GM23338 (cell line): ENCODE data around the gene MAST2. TPM values are rescaled to one million over a fixed set of nuclear protein-coding genes. Genes with fewer than 3 reads are reported as not detected.

ENCODE experiments used
- ATAC-seq: fragments of 200-7000 bp; cut with Tn5 transposase; 3 replicates; pipeline ENCODE4 v1.9.1; 2020
- DNase-seq: peaks from one replicate; pipeline ENCODE4 v3.0.0-alpha.2; 2015; ENCODE audit warnings: low spot score
- H2AFZ ChIP-seq: fragments of 200-600 bp; sonication (generic); 2 replicates; pipeline ENCODE4 v1.8.0; 2016; ENCODE audit warnings: antibody characterized with exemption, mild to moderate bottlenecking, moderate library complexity
- H3F3A ChIP-seq: fragments of 200-600 bp; sonication (generic); replicated peaks from 2 replicates; pipeline ENCODE4 v1.8.0; 2017; ENCODE audit warnings: antibody characterized with exemption, mixed run types, low read depth
- H3K27ac ChIP-seq: fragments of 200-600 bp; sonication (generic); 2 replicates; pipeline ENCODE4 v1.6.1; 2016; ENCODE audit warnings: low read depth
- H3K27me3 ChIP-seq: fragments of 200-600 bp; sonication (generic); 2 replicates; pipeline ENCODE4 v1.8.0; 2016; ENCODE audit warnings: mild to moderate bottlenecking, mixed run types, moderate library complexity; ENCODE audit not compliant: insufficient read depth
- H3K36me3 ChIP-seq: fragments of 200-600 bp; sonication (generic); 2 replicates; pipeline ENCODE4 v1.8.0; 2016; ENCODE audit warnings: mild to moderate bottlenecking; ENCODE audit not compliant: insufficient read depth
- H3K4me1 ChIP-seq: fragments of 200-600 bp; sonication (generic); 2 replicates; pipeline ENCODE4 v1.8.0; 2016; ENCODE audit warnings: mild to moderate bottlenecking, moderate library complexity; ENCODE audit not compliant: insufficient read depth
- H3K4me2 ChIP-seq: fragments of 200-600 bp; sonication (generic); 2 replicates; pipeline ENCODE4 v1.7.1; 2017; ENCODE audit warnings: mixed run types
- H3K4me3 ChIP-seq: fragments of 200-600 bp; sonication (generic); 2 replicates; pipeline ENCODE4 v1.6.1; 2016; ENCODE audit warnings: mixed run types
- H3K79me2 ChIP-seq: fragments of 200-600 bp; sonication (generic); replicated peaks from 2 replicates; pipeline ENCODE4 v1.8.0; 2017; ENCODE audit warnings: mild to moderate bottlenecking; ENCODE audit not compliant: insufficient read depth
- H3K9me2 ChIP-seq: fragments of 200-600 bp; sonication (generic); 2 replicates; pipeline ENCODE4 v1.8.0; 2017; ENCODE audit not compliant: insufficient read depth
- H4K20me1 ChIP-seq: fragments of 200-600 bp; sonication (generic); replicated peaks from 2 replicates; pipeline ENCODE4 v1.8.0; 2017; ENCODE audit warnings: mild to moderate bottlenecking; ENCODE audit not compliant: insufficient read depth
- H3K27ac Mint-ChIP-seq: 2 replicates; pipeline ENCODE4 v1.8.0; 2020; ENCODE audit warnings: inconsistent platforms, mild to moderate bottlenecking, moderate library complexity, mixed read lengths
- H3K27me3 Mint-ChIP-seq: 3 replicates; pipeline ENCODE4 v1.8.0; 2022; ENCODE audit warnings: low read depth, mild to moderate bottlenecking, moderate library complexity, mixed read lengths, inconsistent platforms; ENCODE audit not compliant: insufficient read depth, poor library complexity
- H3K36me3 Mint-ChIP-seq: 3 replicates; pipeline ENCODE4 v1.8.0; 2021; ENCODE audit warnings: low read depth, mild to moderate bottlenecking, inconsistent platforms, moderate library complexity, mixed read lengths
- H3K4me1 Mint-ChIP-seq: 3 replicates; pipeline ENCODE4 v1.8.0; 2020; ENCODE audit warnings: mild to moderate bottlenecking, inconsistent platforms, mixed read lengths
- H3K4me3 Mint-ChIP-seq: 3 replicates; pipeline ENCODE4 v1.8.0; 2021; ENCODE audit warnings: moderate library complexity, mild to moderate bottlenecking, inconsistent platforms, mixed read lengths
- H3K9me3 Mint-ChIP-seq: 3 replicates; pipeline ENCODE4 v1.8.0; 2020; ENCODE audit warnings: moderate library complexity, mild to moderate bottlenecking, inconsistent platforms, mixed read lengths
- CREB1 ChIP-seq: fragments of 250-450 bp; sonication (Bioruptor Pico); IDR thresholded peaks from 2 replicates; pipeline ENCODE4 v1.5.0; 2020; ENCODE audit warnings: low read depth, mild to moderate bottlenecking, moderate library complexity
- EZH2 ChIP-seq: fragments of 200-600 bp; sonication (generic); IDR thresholded peaks from one replicate; pipeline ENCODE4 v1.8.0; 2017; ENCODE audit warnings: antibody characterized with exemption, mild to moderate bottlenecking, low read depth; ENCODE audit not compliant: unreplicated experiment
- EZH2phosphoT487 ChIP-seq: fragments of 200-600 bp; sonication (generic); IDR thresholded peaks from one replicate; pipeline ENCODE4 v1.8.1; 2018; ENCODE audit warnings: antibody characterized with exemption; ENCODE audit not compliant: unreplicated experiment
- JUNB ChIP-seq: IDR thresholded peaks from one replicate; pipeline ENCODE4 v1.6.1; 2016; ENCODE audit warnings: antibody characterized with exemption; ENCODE audit not compliant: unreplicated experiment
- ZNF114 ChIP-seq: fragments of 250-450 bp; sonication (Bioruptor Pico); IDR thresholded peaks from 2 replicates; pipeline ENCODE4 v1.5.0; 2020; ENCODE audit warnings: mild to moderate bottlenecking, moderate library complexity
- polyA plus RNA-seq: library from polyadenylated mRNA; unstranded; fragments of >200 nt; fragmentation: Nextera tagmentation; extraction: Ambion mirVana; gene quantifications from 2 replicates; pipeline ENCODE4 v1.2.1, GENCODE V29; 2016
- total RNA-seq: library from RNA; depleted of rRNA; stranded (reverse); fragments of >200 nt; shearing (Covaris generic); gene quantifications from 2 replicates; pipeline ENCODE4 v1.2.3, GENCODE V29; 2014
- TF ChIP-seq, protein P1 (sequence below): IDR thresholded peaks from one replicate; pipeline ENCODE4 v1.6.1; 2018; ENCODE audit warnings: antibody characterized with exemption; ENCODE audit not compliant: unreplicated experiment
- TF ChIP-seq, protein P2 (sequence below): IDR thresholded peaks from 2 replicates; pipeline ENCODE4 v1.6.1; 2016; ENCODE audit warnings: antibody characterized with exemption

Gene MAST2
- total and polyA plus RNA-seq, 2 experiments from 2014 or later = 11.5 to 57.7 TPM

DNA sequence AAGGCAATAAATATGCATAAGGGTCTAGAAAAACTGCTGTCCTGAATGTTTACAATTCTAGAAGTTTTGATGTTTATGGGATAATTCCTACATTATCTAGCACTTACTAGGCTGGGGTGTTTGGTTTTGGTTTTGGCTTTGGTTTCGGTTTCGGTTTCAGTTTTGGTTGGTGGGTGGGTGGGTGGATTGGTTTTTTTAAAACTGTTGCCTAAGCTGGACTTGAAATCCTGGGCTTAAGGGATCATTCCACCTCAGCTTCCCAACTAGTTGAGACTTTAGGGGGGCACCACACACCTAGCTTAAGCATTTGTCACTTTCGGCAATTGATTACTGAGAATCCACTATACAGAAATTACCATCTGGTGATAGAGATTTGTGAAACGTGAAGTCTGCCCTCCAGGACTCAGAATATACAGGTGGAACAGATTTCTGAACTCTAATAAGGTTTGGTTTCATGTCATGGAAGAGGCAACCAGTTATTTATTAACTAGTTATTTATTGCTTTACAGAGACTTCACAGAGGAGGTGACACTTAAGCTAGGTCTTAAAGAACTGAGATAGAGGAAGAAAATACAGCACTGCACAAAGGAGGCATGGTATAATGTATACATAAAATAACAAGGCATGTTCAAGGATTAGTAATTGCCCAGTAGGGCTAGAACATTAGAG lies 259.4 kb downstream of the MAST2 start:
- Histone ChIP-seq H3K27me3 (no peaks in the 10 kb centered on the region), H3K4me1 (no peaks in the 10 kb centered on the region), H2AFZ (no peak overlapping the region), H3K27ac (0 out of 2 replicates have a peak overlapping the region, but pooled peaks have one; percentile 41), H3K9me2 (no peaks in the 10 kb centered on the region), H3K4me3 (no peak overlapping the region), H4K20me1 (no peaks in the 10 kb centered on the region; the same call in 1 of the 2 replicates), H3K79me2 (no peaks in the 10 kb centered on the region), H3K36me3 (no peaks in the 10 kb centered on the region; the same call in 1 of the 2 replicates), H3K4me2 (no peak overlapping the region), H3F3A (no peaks in the 10 kb centered on the region)
- H3K27me3 Mint-ChIP-seq = no peaks in the 10 kb centered on the region
- H3K27ac Mint-ChIP-seq = peak overlapping the region; percentile 0; the same call in 1 of the 2 replicates
- H3K36me3 Mint-ChIP-seq = peaks cover 32% of the 10 kb centered on the region
- H3K9me3 Mint-ChIP-seq = peaks cover 3% of the 10 kb centered on the region; the same call in 2 of the 3 replicates
- H3K4me1 Mint-ChIP-seq = peaks cover 4% of the 10 kb centered on the region; the same call in 2 of the 3 replicates
- no peak overlapping the region for H3K4me3 Mint-ChIP-seq
- TF ChIP-seq EZH2 (no peak), CREB1 (CRISPR knock-in tag) (no peak)
- DNase-seq = no peak
- no peak for ATAC-seq

DNA sequence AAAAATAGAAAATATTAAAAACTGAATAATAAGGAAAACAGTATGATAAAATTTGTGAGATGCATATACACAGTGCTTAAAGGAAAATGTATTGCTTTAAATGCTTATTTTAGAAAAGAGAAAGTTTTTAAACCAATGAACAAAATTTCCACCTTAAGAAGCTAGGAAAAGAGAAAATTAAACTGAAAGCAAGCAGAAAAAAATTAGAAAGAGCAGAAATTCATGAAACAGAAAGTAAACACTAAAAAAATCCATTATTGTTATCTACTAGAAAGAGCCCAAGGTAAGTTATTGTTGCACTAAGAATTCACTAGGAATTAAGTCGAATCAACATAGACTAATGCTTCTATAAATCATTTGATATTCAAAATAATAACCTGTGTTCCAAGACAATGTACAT lies 261.3 kb downstream of the MAST2 start:
- no peak overlapping the region for H3K4me2 ChIP-seq
- H3K36me3 Mint-ChIP-seq = peaks cover 15% of the 10 kb centered on the region; the same call in 2 of the 3 replicates
- H3K79me2 ChIP-seq = no peaks in the 10 kb centered on the region
- H3K9me3 Mint-ChIP-seq = no peaks in the 10 kb centered on the region; the same call in 2 of the 3 replicates
- H3K27ac ChIP-seq = no peak overlapping the region
- no peaks in the 10 kb centered on the region for H3K4me1 ChIP-seq
- DNase-seq (no peak), ATAC-seq (no peak)
- no peak overlapping the region for H3K4me3 Mint-ChIP-seq
- no peaks in the 10 kb centered on the region for H3F3A ChIP-seq
- no peaks in the 10 kb centered on the region for H3K36me3 ChIP-seq
- peaks cover 4% of the 10 kb centered on the region; the same call in 2 of the 3 replicates for H3K4me1 Mint-ChIP-seq
- H3K27ac Mint-ChIP-seq = no peak overlapping the region
- no peaks in the 10 kb centered on the region; the same call in 1 of the 2 replicates for H4K20me1 ChIP-seq
- H3K9me2 ChIP-seq = no peaks in the 10 kb centered on the region
- H3K27me3 Mint-ChIP-seq = no peaks in the 10 kb centered on the region
- no peak overlapping the region for H3K4me3 ChIP-seq
- no peak for TF ChIP-seq ZNF114 (CRISPR knock-in tag)
- no peaks in the 10 kb centered on the region for H3K27me3 ChIP-seq
- no peak overlapping the region for H2AFZ ChIP-seq

DNA sequence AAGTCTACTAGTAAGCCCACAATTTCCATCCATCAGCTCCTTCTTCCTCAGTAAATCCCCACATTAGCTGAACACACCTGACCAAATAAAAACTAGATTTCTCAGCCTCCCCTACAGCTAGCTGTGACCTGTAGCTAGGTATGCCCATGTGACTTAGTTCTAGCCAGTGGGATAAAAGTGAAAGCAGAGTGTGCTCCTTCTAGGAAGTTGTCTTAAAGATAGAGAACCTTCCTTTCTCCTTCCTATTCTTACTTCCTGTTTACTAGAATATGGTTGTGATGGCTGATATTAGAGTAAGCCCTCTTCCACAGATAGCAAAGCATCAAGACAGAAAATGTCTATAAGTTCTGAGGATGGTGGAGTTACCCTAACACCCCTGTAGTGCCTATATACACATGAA lies 262.0 kb downstream of the MAST2 start:
- peaks cover 12% of the 10 kb centered on the region; the same call in 2 of the 3 replicates for H3K36me3 Mint-ChIP-seq
- H3K9me3 Mint-ChIP-seq = no peaks in the 10 kb centered on the region; the same call in 2 of the 3 replicates
- H3K27me3 ChIP-seq = no peaks in the 10 kb centered on the region
- H3K4me2 ChIP-seq = no peak overlapping the region
- H3K27me3 Mint-ChIP-seq = no peaks in the 10 kb centered on the region
- H3F3A ChIP-seq = no peaks in the 10 kb centered on the region
- no peak overlapping the region for H3K4me3 ChIP-seq
- no peaks in the 10 kb centered on the region for H3K9me2 ChIP-seq
- H3K36me3 ChIP-seq = no peaks in the 10 kb centered on the region
- H3K27ac Mint-ChIP-seq = no peak overlapping the region; the same call in 1 of the 2 replicates
- no peak overlapping the region for H2AFZ ChIP-seq
- TF ChIP-seq, protein P1, sequence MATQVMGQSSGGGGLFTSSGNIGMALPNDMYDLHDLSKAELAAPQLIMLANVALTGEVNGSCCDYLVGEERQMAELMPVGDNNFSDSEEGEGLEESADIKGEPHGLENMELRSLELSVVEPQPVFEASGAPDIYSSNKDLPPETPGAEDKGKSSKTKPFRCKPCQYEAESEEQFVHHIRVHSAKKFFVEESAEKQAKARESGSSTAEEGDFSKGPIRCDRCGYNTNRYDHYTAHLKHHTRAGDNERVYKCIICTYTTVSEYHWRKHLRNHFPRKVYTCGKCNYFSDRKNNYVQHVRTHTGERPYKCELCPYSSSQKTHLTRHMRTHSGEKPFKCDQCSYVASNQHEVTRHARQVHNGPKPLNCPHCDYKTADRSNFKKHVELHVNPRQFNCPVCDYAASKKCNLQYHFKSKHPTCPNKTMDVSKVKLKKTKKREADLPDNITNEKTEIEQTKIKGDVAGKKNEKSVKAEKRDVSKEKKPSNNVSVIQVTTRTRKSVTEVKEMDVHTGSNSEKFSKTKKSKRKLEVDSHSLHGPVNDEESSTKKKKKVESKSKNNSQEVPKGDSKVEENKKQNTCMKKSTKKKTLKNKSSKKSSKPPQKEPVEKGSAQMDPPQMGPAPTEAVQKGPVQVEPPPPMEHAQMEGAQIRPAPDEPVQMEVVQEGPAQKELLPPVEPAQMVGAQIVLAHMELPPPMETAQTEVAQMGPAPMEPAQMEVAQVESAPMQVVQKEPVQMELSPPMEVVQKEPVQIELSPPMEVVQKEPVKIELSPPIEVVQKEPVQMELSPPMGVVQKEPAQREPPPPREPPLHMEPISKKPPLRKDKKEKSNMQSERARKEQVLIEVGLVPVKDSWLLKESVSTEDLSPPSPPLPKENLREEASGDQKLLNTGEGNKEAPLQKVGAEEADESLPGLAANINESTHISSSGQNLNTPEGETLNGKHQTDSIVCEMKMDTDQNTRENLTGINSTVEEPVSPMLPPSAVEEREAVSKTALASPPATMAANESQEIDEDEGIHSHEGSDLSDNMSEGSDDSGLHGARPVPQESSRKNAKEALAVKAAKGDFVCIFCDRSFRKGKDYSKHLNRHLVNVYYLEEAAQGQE = no peak
- no peak for TF ChIP-seq JUNB
- TF ChIP-seq, protein P2, sequence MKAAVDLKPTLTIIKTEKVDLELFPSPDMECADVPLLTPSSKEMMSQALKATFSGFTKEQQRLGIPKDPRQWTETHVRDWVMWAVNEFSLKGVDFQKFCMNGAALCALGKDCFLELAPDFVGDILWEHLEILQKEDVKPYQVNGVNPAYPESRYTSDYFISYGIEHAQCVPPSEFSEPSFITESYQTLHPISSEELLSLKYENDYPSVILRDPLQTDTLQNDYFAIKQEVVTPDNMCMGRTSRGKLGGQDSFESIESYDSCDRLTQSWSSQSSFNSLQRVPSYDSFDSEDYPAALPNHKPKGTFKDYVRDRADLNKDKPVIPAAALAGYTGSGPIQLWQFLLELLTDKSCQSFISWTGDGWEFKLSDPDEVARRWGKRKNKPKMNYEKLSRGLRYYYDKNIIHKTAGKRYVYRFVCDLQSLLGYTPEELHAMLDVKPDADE = no peak
- TF ChIP-seq EZH2phosphoT487 = no peak
- H3K27ac ChIP-seq = no peak overlapping the region
- no peaks in the 10 kb centered on the region for H3K4me1 ChIP-seq
- peak; percentile 17 for DNase-seq
- ATAC-seq = peak; percentile 32; the same call in 1 of the 3 replicates
- no peaks in the 10 kb centered on the region; the same call in 1 of the 2 replicates for H4K20me1 ChIP-seq
- peaks cover 4% of the 10 kb centered on the region; the same call in 2 of the 3 replicates for H3K4me1 Mint-ChIP-seq
- H3K4me3 Mint-ChIP-seq = no peak overlapping the region
- no peaks in the 10 kb centered on the region for H3K79me2 ChIP-seq
